T-cell (primary cell): ENCODE measurements around the gene NDRG4. TPM values are rescaled to one million over a fixed set of nuclear protein-coding genes. Genes with fewer than 3 reads are reported as not detected.

ENCODE experiments used
- ATAC-seq, 4 experiments: fragments of 200-7000 bp in 3 of 4; fragments of 150-1000 bp in 1 of 4; cut with Tn5 transposase; replicated peaks in 1 of 4; 1 replicate in 3 of 4; 2 replicates in 1 of 4; pipeline ENCODE4 v1.10.0; 2021; ENCODE audit warnings: moderate library complexity in 3 of 4, mild to moderate bottlenecking in 2 of 4, moderate number of reproducible peaks in 1 of 4
- CTCF ChIA-PET, 2 donors: fragments of 300-600 bp; sonication (Branson Sonifier 250); formaldehyde crosslinking; loops; one replicate each; lab custom pipeline; 2022; ENCODE audit warnings: antibody characterized with exemption in 2 of 2; lab: Charles Lee
- POLR2A ChIA-PET, 2 donors: fragments of 300-600 bp; sonication (Branson Sonifier 250); formaldehyde crosslinking; loops; one replicate each; lab custom pipeline; 2022; ENCODE audit warnings: antibody characterized with exemption in 2 of 2; lab: Charles Lee
- DNase-seq, 35 experiments: peaks; one replicate each; pipeline versions ENCODE4 v3.0.0 to v3.0.0-alpha.2; 2013 to 2023
- H3K27ac ChIP-seq: one replicate; pipeline ENCODE4 v1.5.1; 2013; ENCODE audit warnings: low read length
- H3K27me3 ChIP-seq, 2 experiments: replicated peaks in 1 of 2; 1 replicate in 1 of 2; 2 replicates in 1 of 2; pipeline versions ENCODE4 v1.6.1 to v1.7.0; 2013; ENCODE audit warnings: low read length in 1 of 2, mixed read lengths in 1 of 2; ENCODE audit not compliant: control insufficient read depth in 2 of 2, insufficient read depth in 2 of 2; ENCODE audit errors: extremely low read depth in 1 of 2
- H3K36me3 ChIP-seq, 2 donors: 1 replicate in 1 of 2; 2 replicates in 1 of 2; pipeline versions ENCODE4 v1.6.1 to v1.7.0; 2013; ENCODE audit warnings: low read length in 1 of 2; ENCODE audit not compliant: control insufficient read depth in 2 of 2, insufficient read depth in 1 of 2; ENCODE audit errors: extremely low read depth in 1 of 2
- H3K4me1 ChIP-seq, 2 experiments: 1 replicate in 1 of 2; 2 replicates in 1 of 2; pipeline versions ENCODE4 v1.6.1 to v1.7.0; 2013; ENCODE audit warnings: low read length in 2 of 2, mixed read lengths in 1 of 2; ENCODE audit not compliant: insufficient read depth in 2 of 2, control insufficient read depth in 1 of 2; ENCODE audit errors: extremely low read depth in 1 of 2
- H3K4me3 ChIP-seq, 2 donors: 1 replicate in 1 of 2; 2 replicates in 1 of 2; pipeline versions ENCODE4 v1.5.1 to v1.7.0; 2013; ENCODE audit warnings: mild to moderate bottlenecking in 2 of 2, low read length in 1 of 2, moderate library complexity in 1 of 2; ENCODE audit not compliant: control insufficient read depth in 1 of 2; ENCODE audit errors: extremely low read depth in 1 of 2
- H3K9me3 ChIP-seq: 2 replicates; pipeline ENCODE4 v1.7.0; 2013
- H3K27ac Mint-ChIP-seq, 2 donors: one replicate each; pipeline ENCODE4 v1.8.0; 2020 to 2021; ENCODE audit warnings: mild to moderate bottlenecking in 2 of 2, mixed read lengths in 2 of 2
- H3K27me3 Mint-ChIP-seq, 2 donors: one replicate each; pipeline ENCODE4 v1.8.0; 2021 to 2022; ENCODE audit warnings: mixed read lengths in 2 of 2
- H3K36me3 Mint-ChIP-seq: one replicate; pipeline ENCODE4 v1.8.0; 2021; ENCODE audit warnings: mixed read lengths
- H3K4me1 Mint-ChIP-seq, 3 donors: one replicate each; pipeline ENCODE4 v1.8.0; 2020 to 2022; ENCODE audit warnings: mixed read lengths in 3 of 3, mild to moderate bottlenecking in 1 of 3
- H3K4me3 Mint-ChIP-seq, 3 donors: one replicate each; pipeline ENCODE4 v1.8.0; 2020 to 2022; ENCODE audit warnings: mild to moderate bottlenecking in 3 of 3, mixed read lengths in 3 of 3, moderate library complexity in 3 of 3
- H3K9me3 Mint-ChIP-seq, 3 donors: one replicate each; pipeline ENCODE4 v1.8.0; 2020 to 2022; ENCODE audit warnings: mixed read lengths in 3 of 3
- WGBS: methylation state at CpG from one replicate; pipeline ENCODE4 v1.1.5; 2013; ENCODE audit warnings: missing lambda C conversion rate; ENCODE audit not compliant: insufficient coverage; 5-methylcytosine and 5-hydroxymethylcytosine counted together
- total RNA-seq, 35 experiments: library from RNA in 6 of 35; stranded (reverse) in 6 of 35; fragments of 120-200 nt in 1 of 35; gene quantifications; one replicate each; pipeline versions ENCODE4 v1.2.1 to v1.2.4 and lab custom pipeline; 2013 to 2026

Gene NDRG4
- total RNA-seq, 5 donors from 2014 or later (not counting 1 experiment from before 2014, with no cell fraction given) = 0.66 to 3.6 (median 1.7) TPM

DNA sequence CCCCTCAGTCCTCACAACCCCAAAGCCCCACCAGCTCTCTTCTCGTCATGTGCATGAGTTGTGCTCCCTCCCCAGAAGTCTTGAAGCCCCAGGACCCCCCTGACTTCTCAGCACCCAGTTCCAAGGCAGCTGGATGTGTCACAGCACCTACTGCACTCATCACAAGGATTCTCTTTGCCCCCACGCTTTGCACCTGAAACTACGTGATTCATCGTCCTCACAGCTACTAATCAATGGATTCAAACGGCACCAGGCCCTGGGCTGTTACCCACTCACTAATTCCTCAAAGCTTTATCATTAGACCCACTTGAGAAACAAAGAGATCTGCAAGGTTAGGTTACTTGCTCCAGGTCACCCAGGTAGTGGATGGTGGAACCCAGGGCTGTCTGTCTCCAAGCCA, 45.1 kb upstream of the NDRG4 start:
- Mint-ChIP-seq H3K4me3 (no peak overlapping the region), H3K27ac (no peak overlapping the region), H3K4me1 (no peaks in the 10 kb centered on the region), H3K9me3 (no peaks in the 10 kb centered on the region), H3K36me3 (no peaks in the 10 kb centered on the region), H3K27me3 (peaks cover 15 to 22% of the 10 kb centered on the region in 2 donors)
- no peaks in the 10 kb centered on the region for H3K36me3 ChIP-seq
- no peak for DNase-seq
- H3K9me3 ChIP-seq = no peaks in the 10 kb centered on the region
- no peak overlapping the region for H3K4me3 ChIP-seq
- ChIA-PET CTCF (interaction anchor here in 1 of 2 donors (1.2 kb wide), 1 partner anchor 10 kb away, joined by 3 read pairs; no protein-coding TSS in a partner anchor), POLR2A (no interaction called here)
- H3K4me1 ChIP-seq = no peaks in the 10 kb centered on the region
- ATAC-seq = no peak
- no peak overlapping the region for H3K27ac ChIP-seq
- H3K27me3 ChIP-seq = peaks cover 6 to 25% of the 10 kb centered on the region in 2 experiments
- WGBS = 59% methylated on average over 5 of the region's 5 CpGs

DNA sequence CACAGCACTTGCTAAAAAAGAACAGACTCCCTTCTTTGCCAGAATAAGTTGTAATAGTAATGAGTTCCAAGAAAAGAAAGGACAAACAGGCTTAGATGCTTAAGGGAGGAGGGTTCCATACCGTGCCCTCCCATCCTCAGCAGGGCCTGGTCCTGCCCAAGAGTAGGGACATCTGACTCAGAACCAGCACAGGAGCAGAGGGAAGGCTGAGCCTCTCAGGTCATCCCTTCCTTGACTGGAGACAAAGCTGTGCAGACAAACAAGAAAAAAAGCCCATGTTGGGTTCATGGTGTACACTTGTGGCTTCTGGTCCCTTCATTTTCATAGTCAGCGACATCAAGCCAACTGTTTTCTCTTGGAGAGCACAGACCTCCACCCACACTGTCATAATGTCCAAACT, 44.2 kb upstream of the NDRG4 start:
- H3K27me3 ChIP-seq = peaks cover 6 to 28% of the 10 kb centered on the region in 2 experiments
- no peaks in the 10 kb centered on the region for H3K4me1 ChIP-seq
- ChIA-PET POLR2A (no interaction called here), CTCF (interaction anchor here in 1 of 2 donors (0.6 kb wide), 1 partner anchor 13 kb away, joined by 4 read pairs; no protein-coding TSS in a partner anchor)
- H3K36me3 ChIP-seq = no peaks in the 10 kb centered on the region
- no peaks in the 10 kb centered on the region for H3K36me3 Mint-ChIP-seq
- H3K9me3 Mint-ChIP-seq = no peaks in the 10 kb centered on the region
- no peaks in the 10 kb centered on the region for H3K4me1 Mint-ChIP-seq
- no peak overlapping the region for H3K4me3 Mint-ChIP-seq
- no peak overlapping the region for H3K4me3 ChIP-seq
- no peak overlapping the region for H3K27ac ChIP-seq
- no peaks in the 10 kb centered on the region for H3K9me3 ChIP-seq
- peaks cover 18 to 21% of the 10 kb centered on the region in 2 donors for H3K27me3 Mint-ChIP-seq
- no peak for ATAC-seq
- DNase-seq = no peak
- no peak overlapping the region for H3K27ac Mint-ChIP-seq
- 70% methylated on average over 2 of the region's 2 CpGs for WGBS

DNA sequence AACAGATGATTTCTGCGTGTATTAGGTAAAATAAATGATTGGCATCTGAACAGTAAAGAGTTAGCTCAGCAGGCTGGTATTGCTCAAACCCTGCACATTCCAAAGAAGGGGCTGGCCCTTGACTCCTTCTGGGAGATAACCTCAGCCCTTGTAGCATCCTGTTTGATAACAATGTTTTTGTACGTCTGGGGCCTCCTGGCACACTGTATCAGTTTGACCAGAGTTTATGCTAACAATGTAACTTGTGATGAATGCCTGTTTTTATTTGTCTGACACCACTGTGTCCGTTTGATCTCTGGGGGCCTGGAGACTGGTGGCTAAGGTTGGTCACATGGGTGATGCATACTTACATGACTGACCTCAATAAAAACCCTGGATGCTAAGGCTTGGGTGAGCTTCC, 43.8 kb upstream of the NDRG4 start:
- H3K27me3 ChIP-seq = peaks cover 6 to 26% of the 10 kb centered on the region in 2 experiments
- H3K9me3 Mint-ChIP-seq = no peaks in the 10 kb centered on the region
- no peak overlapping the region for H3K4me3 Mint-ChIP-seq
- DNase-seq (no peak), ATAC-seq (no peak)
- ChIA-PET CTCF (no interaction called here), POLR2A (no interaction called here)
- 33% methylated on average over 1 of the region's 3 CpGs for WGBS
- no peak overlapping the region for H3K27ac ChIP-seq
- peaks cover 20 to 21% of the 10 kb centered on the region in 2 donors for H3K27me3 Mint-ChIP-seq
- H3K4me1 Mint-ChIP-seq = no peaks in the 10 kb centered on the region
- H3K27ac Mint-ChIP-seq = no peak overlapping the region
- H3K36me3 Mint-ChIP-seq = no peaks in the 10 kb centered on the region
- H3K36me3 ChIP-seq = no peaks in the 10 kb centered on the region
- no peaks in the 10 kb centered on the region for H3K9me3 ChIP-seq
- H3K4me1 ChIP-seq = no peaks in the 10 kb centered on the region
- H3K4me3 ChIP-seq = no peak overlapping the region

DNA sequence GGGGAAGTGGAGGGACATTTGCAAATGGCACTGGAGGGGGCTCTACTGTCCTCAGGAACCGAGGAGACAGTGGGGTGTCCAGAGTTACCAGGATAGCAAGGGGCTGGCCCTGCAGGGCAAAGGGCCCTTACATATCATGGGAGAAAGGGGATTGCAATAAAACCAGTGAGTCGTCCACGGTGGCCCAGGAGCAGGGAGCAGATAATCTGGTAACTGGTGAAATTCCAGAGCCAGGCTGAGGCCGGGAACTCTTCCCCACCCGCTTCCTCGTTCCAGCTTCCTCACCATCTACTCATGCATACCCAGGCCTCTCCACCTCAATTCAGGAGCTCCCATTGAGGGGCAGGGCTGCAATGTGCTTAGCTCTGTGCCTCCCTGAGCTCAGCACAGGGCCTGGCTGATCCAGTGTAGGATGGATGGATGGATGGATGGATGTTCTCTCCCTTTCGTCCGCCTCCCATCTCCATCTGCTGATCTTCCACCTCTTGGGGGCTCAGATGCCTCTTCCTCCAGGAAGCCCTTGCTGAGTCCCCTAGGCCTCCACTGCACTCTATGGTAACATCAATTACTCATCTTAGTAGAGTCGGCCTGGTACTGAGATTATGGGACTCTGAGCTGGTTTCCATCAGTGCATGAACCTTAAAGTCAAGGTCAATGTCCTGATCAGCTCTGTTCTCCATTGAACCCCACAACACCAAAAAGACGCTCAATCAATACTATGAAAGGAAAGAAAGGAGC, 41.2 kb upstream of the NDRG4 start:
- ChIA-PET CTCF (interaction anchor here in 1 of 2 donors (1.6 kb wide), 1 partner anchor 122 kb away, joined by 3 read pairs; no protein-coding TSS in a partner anchor), POLR2A (no interaction called here)
- H3K27me3 ChIP-seq = peaks cover 8 to 34% of the 10 kb centered on the region in 2 experiments
- no peaks in the 10 kb centered on the region for H3K36me3 Mint-ChIP-seq
- H3K36me3 ChIP-seq = no peaks in the 10 kb centered on the region
- no peak overlapping the region for H3K4me3 Mint-ChIP-seq
- WGBS = 40% methylated on average over 1 of the region's 10 CpGs
- peaks cover 28 to 38% of the 10 kb centered on the region in 2 donors for H3K27me3 Mint-ChIP-seq
- no peaks in the 10 kb centered on the region for H3K9me3 Mint-ChIP-seq
- no peak for ATAC-seq
- H3K4me1 Mint-ChIP-seq = peaks cover 0 to 7% (median 0%) of the 10 kb centered on the region in 3 donors
- H3K4me1 ChIP-seq = no peaks in the 10 kb centered on the region
- no peak overlapping the region for H3K4me3 ChIP-seq
- no peaks in the 10 kb centered on the region for H3K9me3 ChIP-seq
- H3K27ac Mint-ChIP-seq = no peak overlapping the region
- DNase-seq = no peak
- H3K27ac ChIP-seq = no peak overlapping the region

DNA sequence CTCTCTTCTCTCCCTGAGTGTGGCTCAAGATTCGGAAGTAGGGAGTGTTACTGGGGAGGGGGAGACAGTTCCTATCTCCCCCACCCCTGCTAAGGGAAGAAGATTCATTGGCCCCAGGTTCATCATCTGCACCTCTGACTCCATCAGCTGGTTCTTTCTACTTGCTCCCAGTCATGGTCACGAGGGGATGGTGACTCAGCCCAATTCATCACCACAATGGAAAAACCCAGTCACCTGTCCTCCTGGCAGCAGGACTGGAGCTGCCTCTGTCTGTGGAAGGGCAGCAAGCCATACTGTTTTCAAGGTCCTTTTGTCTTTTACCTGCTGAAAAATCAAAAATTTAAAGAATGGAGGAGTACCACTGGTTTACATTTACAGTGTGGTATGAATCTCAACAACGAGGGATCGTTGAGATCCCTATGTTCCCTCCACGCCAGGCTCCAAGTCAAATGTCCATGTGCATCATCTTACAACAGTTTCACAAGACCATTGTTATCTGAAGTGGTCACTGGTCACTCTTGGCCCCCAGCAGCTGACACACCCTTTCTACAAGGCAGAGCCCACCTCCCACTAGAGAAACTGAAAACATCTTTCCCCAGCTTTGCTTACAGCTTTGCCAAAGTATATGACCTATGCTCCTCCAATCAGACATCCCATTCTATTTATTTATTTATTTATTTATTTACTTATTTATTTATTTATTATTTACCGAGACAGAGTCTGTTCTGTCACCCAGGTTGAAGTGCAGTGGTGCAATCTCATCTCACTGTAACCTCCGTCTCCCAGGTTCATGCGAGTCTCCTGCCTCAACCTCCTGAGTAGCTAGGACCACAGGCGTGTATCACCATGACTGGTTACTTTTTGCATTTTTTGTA, 40.4 kb upstream of the NDRG4 start:
- Histone ChIP-seq H3K4me1 (peaks cover 0 to 6% of the 10 kb centered on the region in 2 experiments), H3K27ac (no peak overlapping the region), H3K9me3 (no peaks in the 10 kb centered on the region), H3K4me3 (no peak overlapping the region), H3K36me3 (no peaks in the 10 kb centered on the region), H3K27me3 (peaks cover 8 to 37% of the 10 kb centered on the region in 2 experiments)
- POLR2A ChIA-PET = no interaction called here
- no peak for DNase-seq
- H3K4me3 Mint-ChIP-seq = no peak overlapping the region
- H3K27me3 Mint-ChIP-seq = peaks cover 25 to 32% of the 10 kb centered on the region in 2 donors
- H3K9me3 Mint-ChIP-seq = no peaks in the 10 kb centered on the region
- ATAC-seq = no peak
- H3K4me1 Mint-ChIP-seq = peaks cover 0 to 8% (median 1%) of the 10 kb centered on the region in 3 donors
- 69% methylated on average over 5 of the region's 9 CpGs for whole genome bisulfite sequencing
- CTCF ChIA-PET = interaction anchor here in 1 of 2 donors (1.6 kb wide), 1 partner anchor 123 kb away, joined by 3 read pairs; no protein-coding TSS in a partner anchor
- H3K27ac Mint-ChIP-seq = no peak overlapping the region
- no peaks in the 10 kb centered on the region for H3K36me3 Mint-ChIP-seq

DNA sequence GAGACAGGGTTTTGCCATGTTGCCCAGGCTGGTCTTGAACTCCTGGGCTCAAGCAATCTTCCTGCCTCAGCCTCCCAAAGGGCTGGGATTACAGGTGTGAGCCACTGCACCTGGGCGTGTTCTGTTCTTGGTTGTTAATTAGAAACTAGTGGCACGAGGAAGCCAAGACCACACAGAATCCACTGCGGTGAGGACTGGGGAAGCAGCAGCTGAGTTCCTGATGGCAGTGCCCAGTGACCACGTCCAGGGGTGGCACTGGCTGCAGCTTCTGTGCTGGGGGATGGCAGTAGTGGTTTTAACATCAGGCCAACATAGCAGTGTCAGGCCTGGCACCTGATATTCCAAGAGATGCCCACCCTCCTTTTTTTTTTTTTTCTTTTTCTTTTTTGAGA, 39.7 kb upstream of the NDRG4 start:
- peaks cover 27 to 38% of the 10 kb centered on the region in 2 donors for H3K27me3 Mint-ChIP-seq
- H3K27ac ChIP-seq = no peak overlapping the region
- CTCF ChIA-PET = interaction anchor here in 1 of 2 donors (1.6 kb wide), 1 partner anchor 124 kb away, joined by 3 read pairs; no protein-coding TSS in a partner anchor
- H3K9me3 Mint-ChIP-seq = no peaks in the 10 kb centered on the region
- POLR2A ChIA-PET = no interaction called here
- H3K36me3 ChIP-seq = no peaks in the 10 kb centered on the region
- H3K36me3 Mint-ChIP-seq = no peaks in the 10 kb centered on the region
- peaks cover 8 to 37% of the 10 kb centered on the region in 2 experiments for H3K27me3 ChIP-seq
- ATAC-seq = no peak
- no peak overlapping the region for H3K4me3 ChIP-seq
- 96% methylated on average over 3 of the region's 4 CpGs for WGBS
- H3K9me3 ChIP-seq = no peaks in the 10 kb centered on the region
- H3K27ac Mint-ChIP-seq = no peak overlapping the region
- H3K4me1 ChIP-seq = peaks cover 0 to 9% of the 10 kb centered on the region in 2 experiments
- no peak for DNase-seq
- H3K4me3 Mint-ChIP-seq = no peak overlapping the region
- peaks cover 5 to 15% (median 8%) of the 10 kb centered on the region in 3 donors for H3K4me1 Mint-ChIP-seq
